ENCODE results near the gene TBC1D22A.

- TF ChIP-seq ZNF217 (CRISPR knock-in tag; IDR thresholded peaks at IDR 0.05) (no peak), ZNF263 (CRISPR knock-in tag; IDR thresholded peaks at IDR 0.05; ENCODE audit: borderline replicate concordance) (no peak), NKRF (IDR thresholded peaks at IDR 0.05; ENCODE audit: borderline replicate concordance) (no peak), RAD51 (IDR thresholded peaks at IDR 0.05; ENCODE audit: borderline replicate concordance, low read depth) (no peak), HDGF (IDR thresholded peaks at IDR 0.05) (no peak), CTCF (IDR thresholded peaks at IDR 0.05 in 2 of 3, conservative IDR thresholded peaks at IDR 0.05 in 1 of 3; ENCODE audit: insufficient read depth in 2 of 3, low read depth in 1 of 3, low read length in 3 of 3) (no peak), ZZZ3 (IDR thresholded peaks at IDR 0.05) (no peak), PHF8 (IDR thresholded peaks at IDR 0.05; ENCODE audit: borderline replicate concordance, low read length) (no peak), REST (IDR thresholded peaks at IDR 0.05; ENCODE audit: borderline replicate concordance) (no peak), REST (CRISPR knock-in tag; IDR thresholded peaks at IDR 0.05; ENCODE audit: low read depth) (no peak), JUND (IDR thresholded peaks at IDR 0.05; ENCODE audit: borderline replicate concordance, low read depth, low read length) (no peak), JUND (tag; IDR thresholded peaks at IDR 0.05; ENCODE audit: borderline replicate concordance, low read depth, low read length) (no peak), MCM2 (IDR thresholded peaks at IDR 0.05; ENCODE audit: low read depth) (no peak), USF2 (CRISPR knock-in tag; IDR thresholded peaks at IDR 0.05) (no peak)
These were observed 205.9 kb downstream of the TBC1D22A start for GRCh38 chr22:46968359-46968740.

Data from K562 (cell line).